Activated naive CD8-positive, alpha-beta T cell treated with anti-CD3 and anti-CD28 coated beads, Interleukin-2, amount 50 U/mL, for 24 hours (primary cell): ENCODE results near the gene CCDC192.
"Not testable (repeated sequence)": the region's sequence is repeated elsewhere in the genome, so short reads cannot be mapped to it uniquely, and the experiment has no call there.

Experiments used
- ATAC-seq: fragments of 150-1000 bp; cut with Tn5 transposase; one replicate; pipeline ENCODE4 v1.10.0; 2021
- DNase-seq: peaks from one replicate; pipeline ENCODE4 v3.0.0; 2021
- H3K27ac Mint-ChIP-seq: one replicate; pipeline ENCODE4 v1.8.0; 2021; ENCODE audit warnings: mild to moderate bottlenecking, mixed read lengths
- H3K27me3 Mint-ChIP-seq: one replicate; pipeline ENCODE4 v1.8.0; 2021; ENCODE audit warnings: mixed read lengths
- H3K36me3 Mint-ChIP-seq: one replicate; pipeline ENCODE4 v1.8.0; 2021; ENCODE audit warnings: low read depth, mixed read lengths
- H3K4me1 Mint-ChIP-seq: one replicate; pipeline ENCODE4 v1.8.0; 2021; ENCODE audit warnings: mixed read lengths
- H3K4me3 Mint-ChIP-seq: one replicate; pipeline ENCODE4 v1.8.0; 2021; ENCODE audit warnings: mild to moderate bottlenecking, moderate library complexity, mixed read lengths
- H3K9me3 Mint-ChIP-seq: one replicate; pipeline ENCODE4 v1.8.0; 2021; ENCODE audit warnings: mixed read lengths

Gene CCDC192

DNA sequence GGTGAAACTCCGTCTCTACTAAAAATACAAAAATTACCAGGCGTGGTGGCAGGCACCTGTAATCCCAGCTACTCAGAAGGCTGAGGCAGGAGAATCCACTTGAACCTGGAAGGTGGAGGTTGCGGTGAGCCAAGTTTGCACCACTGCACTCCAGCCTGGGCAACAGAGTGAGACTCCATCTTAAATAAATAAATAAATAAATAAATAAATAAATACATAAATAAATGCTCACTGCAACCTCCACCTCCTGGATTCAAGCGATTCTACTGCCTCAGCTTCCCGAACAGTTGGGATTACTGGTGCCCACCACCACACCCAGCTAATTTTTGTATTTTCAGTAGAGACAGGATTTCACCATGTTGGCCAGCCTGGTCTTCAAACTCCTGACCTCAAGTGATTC, 144.4 kb downstream of the CCDC192 start:
- not testable (repeated sequence) for H3K9me3 Mint-ChIP-seq, H3K4me1 Mint-ChIP-seq, H3K36me3 Mint-ChIP-seq

DNA sequence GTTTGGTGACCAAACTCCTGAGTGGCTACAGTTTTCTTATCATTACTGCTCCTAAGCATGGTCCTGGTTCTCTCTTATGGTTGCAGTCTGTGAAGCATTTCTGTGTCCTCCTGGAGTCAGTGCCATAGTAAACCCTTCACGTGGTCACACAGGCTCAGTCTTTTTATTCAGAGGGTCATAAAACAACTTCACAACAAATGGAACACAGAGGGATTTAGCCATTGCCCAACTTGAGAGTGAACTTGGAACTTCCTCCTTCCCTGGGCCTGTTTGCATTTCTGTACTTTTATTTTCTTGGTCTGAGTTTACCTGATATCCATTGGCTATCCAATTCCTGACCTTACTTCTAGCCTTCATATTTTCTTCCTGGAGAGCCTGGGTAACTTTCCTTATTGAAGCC, 144.9 kb downstream of the CCDC192 start:
- Mint-ChIP-seq H3K9me3 (no peaks in the 10 kb centered on the region), H3K36me3 (no peaks in the 10 kb centered on the region), H3K27me3 (no peaks in the 10 kb centered on the region), H3K27ac (no peak overlapping the region), H3K4me1 (no peaks in the 10 kb centered on the region), H3K4me3 (no peak overlapping the region)
- ATAC-seq (no peak), DNase-seq (no peak)

More for the DNA sequence above, 144.4 kb downstream of the CCDC192 start:
- DNase-seq, H3K27ac Mint-ChIP-seq, ATAC-seq, H3K27me3 Mint-ChIP-seq, H3K4me3 Mint-ChIP-seq: not testable (repeated sequence)

DNA sequence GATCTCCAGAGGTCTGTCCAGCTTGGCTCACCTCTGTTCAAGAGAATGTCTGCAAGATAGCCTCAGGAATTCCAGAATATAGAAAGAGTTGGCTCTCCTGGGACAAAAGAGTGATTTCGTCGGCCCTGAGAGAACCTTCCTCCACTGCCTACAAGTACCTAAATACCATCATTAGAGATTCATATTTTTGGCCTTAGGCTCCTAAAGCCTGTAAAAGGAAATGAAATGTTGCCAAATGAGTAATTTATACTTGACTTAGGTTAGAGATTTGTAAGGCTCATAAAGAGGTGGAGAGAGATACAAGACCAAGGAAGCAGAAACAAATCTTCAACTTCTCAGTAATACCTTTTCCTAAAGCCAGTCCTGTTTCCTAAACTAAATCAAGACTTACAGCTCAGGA, 146.2 kb downstream of the CCDC192 start:
- no peak overlapping the region for H3K27ac Mint-ChIP-seq
- no peaks in the 10 kb centered on the region for H3K4me1 Mint-ChIP-seq

DNA sequence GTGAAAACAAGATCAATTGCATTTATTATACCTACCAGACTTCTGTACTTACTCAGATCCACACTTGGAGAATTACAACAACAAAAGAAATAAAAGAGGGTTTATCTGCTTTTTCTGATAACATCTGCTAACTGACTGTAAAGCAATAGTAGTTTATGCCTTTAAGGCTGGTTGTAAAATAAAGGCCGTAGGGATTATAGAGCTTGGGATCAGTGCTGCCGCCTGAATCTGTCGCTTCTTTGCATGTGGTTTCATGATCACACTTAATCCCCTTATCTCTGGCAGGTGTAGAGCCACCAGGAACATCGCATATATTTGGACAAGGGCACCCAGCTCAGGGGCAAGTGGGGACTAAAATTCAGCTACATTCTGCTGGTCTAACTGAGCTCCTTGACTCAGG, 146.7 kb downstream of the CCDC192 start:
- no peaks in the 10 kb centered on the region for H3K9me3 Mint-ChIP-seq
- H3K27ac Mint-ChIP-seq = no peak overlapping the region
- peaks cover 4% of the 10 kb centered on the region for H3K27me3 Mint-ChIP-seq

More for the DNA sequence above, 146.2 kb downstream of the CCDC192 start:
- H3K4me3 Mint-ChIP-seq = no peak overlapping the region
- ATAC-seq (no peak), DNase-seq (no peak)
- H3K9me3 Mint-ChIP-seq = no peaks in the 10 kb centered on the region
- H3K27me3 Mint-ChIP-seq = peaks cover 4% of the 10 kb centered on the region
- no peaks in the 10 kb centered on the region for H3K36me3 Mint-ChIP-seq

DNA sequence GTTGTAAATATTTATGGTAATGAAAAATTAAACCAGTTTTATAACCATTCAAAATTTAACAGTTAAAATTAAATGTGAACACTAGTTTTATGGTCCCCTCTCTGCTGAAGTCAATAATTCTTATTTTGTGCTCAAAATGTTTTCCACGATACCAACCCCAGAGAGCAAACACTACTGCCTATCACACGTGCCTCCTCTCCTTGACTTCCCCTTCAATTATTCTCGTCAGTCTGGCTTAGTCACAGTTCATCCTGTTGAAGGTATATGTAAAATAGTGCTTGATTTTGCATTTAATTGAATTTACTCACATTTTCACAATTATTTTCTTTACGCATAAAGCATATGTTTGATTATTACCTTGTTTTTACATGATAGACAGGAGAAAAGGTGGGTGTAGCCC, 148.8 kb downstream of the CCDC192 start:
- no peak overlapping the region for H3K27ac Mint-ChIP-seq
- DNase-seq (no peak), ATAC-seq (no peak)
- peaks cover 4% of the 10 kb centered on the region for H3K27me3 Mint-ChIP-seq
- H3K4me1 Mint-ChIP-seq = no peaks in the 10 kb centered on the region
- H3K36me3 Mint-ChIP-seq = no peaks in the 10 kb centered on the region
- no peaks in the 10 kb centered on the region for H3K9me3 Mint-ChIP-seq
- no peak overlapping the region for H3K4me3 Mint-ChIP-seq

More for the DNA sequence above, 146.7 kb downstream of the CCDC192 start:
- Mint-ChIP-seq H3K4me1 (no peaks in the 10 kb centered on the region), H3K36me3 (no peaks in the 10 kb centered on the region), H3K4me3 (no peak overlapping the region)
- DNase-seq = no peak
- no peak for ATAC-seq

DNA sequence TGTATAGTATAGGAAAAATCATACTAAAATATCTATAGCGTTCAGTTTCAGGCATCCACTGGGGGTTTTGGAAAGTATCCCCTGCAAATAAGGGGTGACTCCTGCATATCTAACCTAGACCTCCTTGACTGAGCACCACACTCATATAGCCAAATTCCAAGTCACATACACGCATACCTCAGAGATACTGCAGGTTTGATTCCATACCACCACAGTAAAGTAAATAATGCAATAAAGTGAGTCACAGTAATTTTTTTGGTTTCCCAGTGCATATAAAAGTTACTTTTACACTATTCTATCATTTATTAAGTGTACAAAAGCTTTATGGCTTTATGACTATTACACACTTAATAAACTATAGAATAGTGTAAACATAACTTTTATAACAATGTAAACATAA, 151.3 kb downstream of the CCDC192 start:
- H3K9me3 Mint-ChIP-seq = no peaks in the 10 kb centered on the region
- DNase-seq = no peak
- no peak for ATAC-seq
- H3K4me1 Mint-ChIP-seq = no peaks in the 10 kb centered on the region
- H3K27me3 Mint-ChIP-seq = peaks cover 4% of the 10 kb centered on the region
- no peak overlapping the region for H3K27ac Mint-ChIP-seq
- H3K36me3 Mint-ChIP-seq = no peaks in the 10 kb centered on the region
- H3K4me3 Mint-ChIP-seq = no peak overlapping the region

DNA sequence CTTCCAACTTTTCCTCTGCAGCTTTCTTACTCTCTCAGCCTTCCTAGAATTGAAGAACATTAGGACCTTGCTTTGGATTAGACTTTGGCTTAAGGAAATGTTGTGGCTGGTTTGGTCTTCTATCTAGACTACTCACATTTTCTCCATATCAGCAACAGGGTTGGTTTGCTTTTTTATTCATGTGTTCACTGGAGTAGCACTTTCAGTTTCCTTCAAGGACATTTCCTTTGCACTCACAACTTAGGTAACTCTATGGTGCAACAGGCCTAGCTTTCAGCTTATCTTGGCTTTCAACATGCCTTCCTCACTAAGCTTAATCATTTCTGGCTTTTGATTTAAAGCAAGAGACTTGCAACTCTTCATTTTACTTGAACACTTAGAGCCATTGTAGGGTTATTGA, 153.1 kb downstream of the CCDC192 start:
- ATAC-seq (no peak), DNase-seq (no peak)
- Mint-ChIP-seq H3K9me3 (no peaks in the 10 kb centered on the region), H3K27ac (no peak overlapping the region), H3K4me3 (no peak overlapping the region), H3K4me1 (no peaks in the 10 kb centered on the region), H3K36me3 (no peaks in the 10 kb centered on the region), H3K27me3 (peaks cover 8% of the 10 kb centered on the region)

DNA sequence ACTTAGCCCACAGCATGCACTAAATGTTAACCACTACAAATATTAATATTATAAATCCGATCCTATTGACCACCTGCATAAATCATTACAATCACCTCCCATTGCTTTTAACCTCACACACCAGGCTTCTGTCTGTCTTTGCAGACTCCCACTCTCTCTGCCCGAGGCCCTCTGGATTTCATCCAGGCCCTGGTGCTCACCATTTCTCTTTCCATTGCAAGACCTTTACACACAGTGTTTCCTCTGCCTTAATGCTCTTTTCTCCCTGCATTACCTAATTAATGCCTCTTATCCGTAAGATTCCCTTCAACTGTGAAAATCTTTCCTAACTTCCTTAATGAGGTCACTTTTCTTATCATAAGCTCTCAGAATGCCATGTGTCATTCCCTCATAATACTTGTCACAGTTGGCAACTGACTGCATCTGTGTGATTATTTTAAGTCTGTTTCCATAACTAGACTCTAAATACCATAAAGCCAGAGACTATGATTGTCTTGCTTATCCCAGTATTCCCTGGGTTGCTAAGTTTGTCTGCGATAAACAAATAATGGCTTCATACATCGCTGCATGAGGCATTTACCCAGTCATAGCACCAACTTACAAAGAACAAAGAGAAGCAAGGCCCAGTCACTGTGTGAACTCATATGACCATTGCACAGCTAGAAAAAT, 155.1 kb downstream of the CCDC192 start:
- DNase-seq (no peak), ATAC-seq (no peak)
- no peak overlapping the region for H3K4me3 Mint-ChIP-seq
- no peaks in the 10 kb centered on the region for H3K36me3 Mint-ChIP-seq
- H3K9me3 Mint-ChIP-seq = no peaks in the 10 kb centered on the region
- no peaks in the 10 kb centered on the region for H3K4me1 Mint-ChIP-seq
- peaks cover 8% of the 10 kb centered on the region for H3K27me3 Mint-ChIP-seq
- H3K27ac Mint-ChIP-seq = no peak overlapping the region

DNA sequence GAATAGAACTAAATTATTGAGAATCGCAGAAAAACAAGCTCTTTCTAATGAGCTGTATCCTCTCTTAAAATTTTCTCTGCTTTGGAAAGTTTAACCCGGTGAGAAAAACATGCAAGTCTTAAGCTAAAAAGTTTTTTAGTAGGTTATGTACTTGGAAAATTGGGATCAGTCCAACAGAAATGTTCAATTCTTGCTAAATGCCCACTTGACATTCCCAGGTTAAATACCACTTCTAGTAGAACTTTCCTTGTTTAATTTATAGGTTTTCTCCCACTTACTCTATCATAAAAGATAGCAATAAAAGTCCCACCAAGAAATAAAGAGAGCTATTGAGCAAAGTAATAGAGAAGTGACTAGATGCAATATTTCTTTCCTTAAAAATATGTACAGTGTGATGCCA, 157.1 kb downstream of the CCDC192 start:
- Mint-ChIP-seq H3K4me1 (no peaks in the 10 kb centered on the region), H3K36me3 (no peaks in the 10 kb centered on the region), H3K9me3 (no peaks in the 10 kb centered on the region), H3K27ac (no peak overlapping the region), H3K4me3 (no peak overlapping the region), H3K27me3 (peaks cover 4% of the 10 kb centered on the region)
- DNase-seq (no peak), ATAC-seq (no peak)

DNA sequence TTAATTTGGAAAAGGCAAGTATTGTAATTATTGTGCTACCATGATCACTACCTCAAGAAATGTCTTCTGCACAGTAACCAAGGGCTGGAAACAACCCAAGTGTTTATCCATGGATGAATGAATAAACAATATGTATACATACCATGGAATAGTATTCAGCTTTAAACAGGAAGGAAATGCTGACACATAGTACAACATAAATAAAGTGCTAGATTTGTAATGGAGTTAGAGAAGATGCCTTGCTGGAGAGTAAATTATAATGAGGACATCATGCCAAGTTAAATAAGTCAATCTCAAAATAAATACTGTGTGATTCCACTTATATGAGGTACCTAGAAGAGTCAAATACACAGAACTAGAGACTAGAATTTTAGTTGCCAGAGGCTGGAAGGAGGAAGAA, 160.0 kb downstream of the CCDC192 start:
- no peak overlapping the region for H3K4me3 Mint-ChIP-seq
- DNase-seq (no peak), ATAC-seq (no peak)
- no peaks in the 10 kb centered on the region for H3K9me3 Mint-ChIP-seq
- no peak overlapping the region for H3K27ac Mint-ChIP-seq
- H3K4me1 Mint-ChIP-seq = no peaks in the 10 kb centered on the region
- H3K36me3 Mint-ChIP-seq = no peaks in the 10 kb centered on the region
- H3K27me3 Mint-ChIP-seq = peaks cover 4% of the 10 kb centered on the region

DNA sequence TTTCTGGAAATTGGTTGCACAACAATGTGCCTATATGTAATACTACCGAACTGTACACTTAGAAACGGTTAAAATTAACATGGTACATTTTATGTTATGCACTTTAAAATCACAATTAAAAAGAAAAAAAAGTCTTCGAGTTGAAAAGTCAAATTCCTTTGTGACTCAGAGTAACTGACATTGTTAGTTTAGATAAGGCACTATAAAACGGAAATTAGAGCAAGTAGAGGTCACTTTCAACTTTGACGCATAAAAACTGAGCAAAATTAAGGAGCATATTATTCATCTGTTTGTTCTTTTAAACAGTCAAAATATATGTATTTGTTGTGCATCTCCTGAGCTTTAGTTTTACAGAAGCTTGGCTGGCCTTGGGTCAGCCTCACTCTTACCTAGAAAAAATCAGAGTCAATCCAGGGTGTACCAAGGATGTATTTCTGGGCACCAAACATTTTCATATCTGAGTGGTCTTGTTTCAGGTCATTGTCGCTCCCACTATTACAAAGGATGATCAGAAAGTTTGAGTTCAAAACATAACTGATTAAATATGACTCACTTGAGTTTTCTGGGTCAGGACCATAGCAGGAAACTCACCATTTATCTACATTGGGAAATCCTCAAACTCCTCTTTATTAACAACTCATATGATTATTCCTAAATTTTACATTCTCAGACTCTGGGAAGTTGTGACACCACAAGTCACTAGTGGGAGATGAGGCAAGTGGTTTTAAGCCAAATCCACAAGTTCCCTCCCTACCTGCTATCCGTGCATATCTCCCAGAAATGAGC, 160.6 kb downstream of the CCDC192 start:
- DNase-seq (no peak), ATAC-seq (no peak)
- H3K4me1 Mint-ChIP-seq = no peaks in the 10 kb centered on the region
- no peak overlapping the region for H3K27ac Mint-ChIP-seq
- H3K27me3 Mint-ChIP-seq = peaks cover 4% of the 10 kb centered on the region
- no peaks in the 10 kb centered on the region for H3K36me3 Mint-ChIP-seq
- H3K9me3 Mint-ChIP-seq = no peaks in the 10 kb centered on the region
- H3K4me3 Mint-ChIP-seq = no peak overlapping the region

DNA sequence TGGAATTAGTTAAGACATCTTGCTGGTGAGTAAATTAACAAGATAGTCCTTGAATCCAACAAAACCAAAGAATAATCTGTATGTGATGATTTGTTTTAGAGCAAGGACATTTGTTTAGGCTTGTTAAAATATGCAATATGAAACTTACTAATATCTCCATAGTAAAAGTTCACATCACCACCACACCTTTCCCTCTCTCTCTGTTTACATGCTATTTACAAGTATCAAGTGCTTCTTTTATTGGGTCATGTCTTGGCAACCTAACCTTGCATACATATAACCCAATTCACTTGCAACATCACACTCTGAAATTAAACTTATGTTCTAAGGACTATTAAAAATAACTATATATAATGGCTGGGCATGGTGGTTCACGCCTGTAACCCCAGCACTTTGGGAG, 161.3 kb downstream of the CCDC192 start:
- Mint-ChIP-seq H3K4me3 (no peak overlapping the region), H3K9me3 (no peaks in the 10 kb centered on the region), H3K27me3 (peaks cover 4% of the 10 kb centered on the region), H3K36me3 (no peaks in the 10 kb centered on the region), H3K4me1 (no peaks in the 10 kb centered on the region), H3K27ac (no peak overlapping the region)
- no peak for DNase-seq
- ATAC-seq = no peak

DNA sequence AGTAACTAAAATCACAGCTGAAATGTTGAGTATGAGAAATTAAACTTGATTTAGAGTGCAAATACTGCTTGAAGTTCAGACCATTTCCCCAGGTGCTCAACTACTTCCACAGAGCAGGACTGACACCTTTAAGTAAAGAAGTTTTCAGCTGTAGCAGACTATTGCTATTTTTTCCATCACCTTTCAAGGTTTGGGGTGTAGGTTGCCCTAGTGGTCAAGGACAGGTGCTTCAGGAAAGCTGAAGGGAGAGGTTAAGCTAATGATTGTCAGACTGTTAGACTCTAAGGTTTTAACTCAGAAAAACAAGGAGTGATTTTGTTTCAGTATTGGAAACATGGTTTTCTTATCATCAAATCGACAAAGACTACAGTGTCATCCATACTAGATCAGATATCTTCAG, 162.1 kb downstream of the CCDC192 start:
- no peak for DNase-seq
- no peak for ATAC-seq
- Mint-ChIP-seq H3K4me3 (no peak overlapping the region), H3K36me3 (no peaks in the 10 kb centered on the region), H3K9me3 (no peaks in the 10 kb centered on the region), H3K27me3 (no peaks in the 10 kb centered on the region), H3K27ac (no peak overlapping the region), H3K4me1 (no peaks in the 10 kb centered on the region)

DNA sequence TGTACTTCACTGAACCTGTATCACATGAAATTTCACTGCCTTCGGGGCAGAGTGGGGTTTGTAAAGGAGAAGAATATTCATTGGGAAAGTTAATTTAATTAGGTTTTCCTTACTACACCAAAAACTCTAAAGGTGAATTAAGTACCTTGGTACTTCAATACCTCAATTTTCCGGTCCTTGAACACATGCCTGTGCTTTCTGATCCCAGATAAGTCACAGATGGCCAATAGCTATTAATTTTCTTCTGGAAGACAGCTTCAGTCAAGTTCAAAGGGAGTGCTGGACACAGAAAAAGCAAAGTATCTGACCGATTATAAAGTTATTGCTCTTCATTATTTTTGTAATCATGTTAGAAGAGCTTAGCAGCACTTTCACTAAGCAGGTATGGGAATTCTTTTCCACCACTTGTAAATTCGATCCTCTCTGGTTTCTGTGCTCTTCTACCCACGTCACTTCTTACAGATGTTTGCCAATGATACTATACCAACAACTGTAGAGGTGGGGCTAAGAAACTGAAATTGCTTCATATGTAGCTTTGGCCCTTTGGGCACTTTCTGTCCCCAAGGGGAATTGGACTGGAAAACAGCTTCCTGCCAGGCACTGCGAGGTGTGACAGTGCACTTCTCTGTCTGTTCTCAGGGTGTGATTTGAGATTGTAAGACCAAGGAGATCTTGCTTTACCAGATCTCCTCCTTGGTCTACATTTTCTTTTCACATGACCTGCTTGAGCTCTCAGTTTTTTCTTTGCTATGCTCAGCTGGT, 164.0 kb downstream of the CCDC192 start:
- no peaks in the 10 kb centered on the region for H3K27me3 Mint-ChIP-seq
- H3K4me1 Mint-ChIP-seq = no peaks in the 10 kb centered on the region
- no peak overlapping the region for H3K27ac Mint-ChIP-seq
- no peak overlapping the region for H3K4me3 Mint-ChIP-seq
- ATAC-seq (no peak), DNase-seq (no peak)
- no peaks in the 10 kb centered on the region for H3K36me3 Mint-ChIP-seq
- no peaks in the 10 kb centered on the region for H3K9me3 Mint-ChIP-seq

DNA sequence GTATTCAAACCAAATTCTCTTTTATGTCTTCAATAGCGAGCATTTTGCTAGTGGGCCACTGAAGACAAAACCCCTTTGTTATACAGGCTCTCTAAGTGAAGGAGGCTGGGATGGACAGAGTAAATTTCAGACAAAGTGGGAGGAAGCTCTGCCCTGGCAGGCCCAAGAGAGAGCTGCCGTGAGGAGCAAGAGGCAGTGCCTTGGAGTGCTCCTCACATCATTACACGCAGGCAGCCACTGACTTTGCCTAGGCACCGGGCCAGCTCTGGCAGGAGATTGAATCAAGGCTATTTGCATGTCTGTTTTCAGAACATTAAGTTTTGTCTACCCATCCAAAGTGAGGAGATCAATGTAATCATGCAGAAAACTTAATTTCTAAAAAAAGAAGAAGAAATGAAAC, 167.7 kb downstream of the CCDC192 start:
- DNase-seq = no peak
- ATAC-seq = no peak
- H3K9me3 Mint-ChIP-seq = no peaks in the 10 kb centered on the region
- H3K4me1 Mint-ChIP-seq = no peaks in the 10 kb centered on the region
- H3K36me3 Mint-ChIP-seq = no peaks in the 10 kb centered on the region
- H3K27me3 Mint-ChIP-seq = no peaks in the 10 kb centered on the region
- H3K27ac Mint-ChIP-seq = no peak overlapping the region
- H3K4me3 Mint-ChIP-seq = no peak overlapping the region
